SK-N-MC (cell line): Measurements from ENCODE around the gene ATF5.

Source experiments
- EZH2 ChIP-seq: fragments of 200-600 bp; sonication (generic); IDR thresholded peaks from one replicate; pipeline ENCODE4 v1.6.1; 2017; ENCODE audit warnings: antibody characterized with exemption
- FOXP2 ChIP-seq: optimal IDR thresholded peaks from 2 replicates; pipeline ENCODE3; 2011; ENCODE audit warnings: mild to moderate bottlenecking, moderate library complexity; ENCODE audit not compliant: insufficient read depth; ENCODE audit errors: extremely low read length, control extremely low read depth
- POLR2AphosphoS5 ChIP-seq: IDR thresholded peaks from 2 replicates; pipeline ENCODE4 v1.6.1; 2012; ENCODE audit warnings: mild to moderate bottlenecking, low read depth, low read length, borderline replicate concordance

GRCh38 chr19:49892716-49893115 lies 36.3 kb upstream of the ATF5 start:
- no peak for TF ChIP-seq POLR2AphosphoS5
- TF ChIP-seq EZH2 = no peak
- no peak for TF ChIP-seq FOXP2
